GM12892 (cell line): ENCODE results near the gene TMED9.

Experiments used
- POLR2A ChIP-seq: IDR thresholded peaks from 2 replicates; pipeline ENCODE4 v1.6.1; 2011; ENCODE audit warnings: low read depth, low read length, control low read depth
- POLR2AphosphoS5 ChIP-seq: IDR thresholded peaks from 2 replicates; pipeline ENCODE4 v1.6.1; 2011; ENCODE audit warnings: low read depth, low read length, control low read depth
- TAF1 ChIP-seq: IDR thresholded peaks from 2 replicates; pipeline ENCODE4 v1.6.1; 2011; ENCODE audit warnings: low read depth, mild to moderate bottlenecking, control low read depth, low read length, borderline replicate concordance

- TF ChIP-seq POLR2A (no peak), POLR2AphosphoS5 (no peak), TAF1 (no peak)
Observed at GRCh38 chr5:177607452-177608192, 15.6 kb downstream of the TMED9 start.
